K562 (cell line): ENCODE data around the gene PRKCB. TPM values are rescaled to one million over a fixed set of nuclear protein-coding genes. Genes with fewer than 3 reads are reported as not detected.

Experiments used
- ATAC-seq: fragments of 200-7000 bp; cut with Tn5 transposase; 3 replicates; pipeline ENCODE4 v1.9.1; 2020; ENCODE audit warnings: moderate library complexity
- BruUV-seq: library from RNA; stranded (reverse); fragments of 400-500 nt; replicated peaks from 2 replicates; lab custom pipeline; 2021; lab: Mats Ljungman, UMichigan
- CTCF ChIA-PET: fragments of 300-600 bp; formaldehyde crosslinking; extraction: SDS; loops from one replicate; lab custom pipeline; 2021; ENCODE audit warnings: low intra/inter-chr PET ratio; lab: Yijun Ruan, JAX
- POLR2A ChIA-PET: fragments of 300-600, 350-650 bp; sonication (Branson Sonifier 250); formaldehyde crosslinking; extraction: SDS; loops from one replicate; lab custom pipeline; 2021; ENCODE audit warnings: antibody characterized with exemption, inconsistent platforms; lab: Yijun Ruan, JAX
- DNase-seq, 4 experiments: peaks; one replicate each; pipeline versions ENCODE4 v3.0.0 to v3.0.0-alpha.2; 2011 to 2018; ENCODE audit warnings: low spot score in 3 of 4, mixed read lengths in 3 of 4; ENCODE audit errors: extremely low read depth in 1 of 4
- FAIRE-seq: peaks from 2 replicates; lab custom pipeline; 2011; peaks lifted over from hg19 to GRCh38; lab: Jason Lieb, UNC
- H2AFZ ChIP-seq: 2 replicates; pipeline ENCODE4 v1.6.0; 2011; ENCODE audit warnings: low read depth, low read length, control low read depth, inconsistent platforms
- H3K27ac ChIP-seq: fragments of 200-600 bp; 3 replicates; pipeline ENCODE4 v1.8.0; 2011; ENCODE audit warnings: low read depth, mild to moderate bottlenecking, control low read depth, inconsistent platforms, low read length, moderate library complexity, mixed read lengths; ENCODE audit errors: extremely low read depth
- H3K27me3 ChIP-seq, 2 experiments: fragments of 300-600 bp in 1 of 2; 2 replicates in 1 of 2; 3 replicates in 1 of 2; pipeline versions ENCODE4 v1.6.0 to v1.8.0; 2011; ENCODE audit warnings: inconsistent platforms in 2 of 2, low read length in 2 of 2, mild to moderate bottlenecking in 1 of 2, mixed read lengths in 1 of 2, moderate library complexity in 1 of 2; ENCODE audit not compliant: control insufficient read depth in 2 of 2, insufficient read depth in 2 of 2
- H3K36me3 ChIP-seq: fragments of 300-600 bp; 3 replicates; pipeline ENCODE4 v1.8.0; 2011; ENCODE audit warnings: mild to moderate bottlenecking, low read length, inconsistent platforms; ENCODE audit not compliant: control insufficient read depth, insufficient read depth
- H3K4me1 ChIP-seq, 2 experiments: fragments of 200-600 bp in 1 of 2; replicated peaks in 1 of 2; 2 replicates in 1 of 2; 3 replicates in 1 of 2; pipeline versions ENCODE4 v1.5.1 to v1.8.0; 2011; ENCODE audit warnings: inconsistent platforms in 2 of 2, low read length in 2 of 2, mild to moderate bottlenecking in 1 of 2, mixed read lengths in 1 of 2, moderate library complexity in 1 of 2; ENCODE audit not compliant: control insufficient read depth in 2 of 2, insufficient read depth in 2 of 2
- H3K4me2 ChIP-seq: 2 replicates; pipeline ENCODE4 v1.6.1; 2011; ENCODE audit warnings: low read length, control low read depth, inconsistent platforms, mixed read lengths; ENCODE audit not compliant: insufficient read depth
- H3K4me3 ChIP-seq: fragments of 200-600 bp; sonication (generic), shearing (Covaris generic); 2 replicates; pipeline ENCODE4 v1.5.1; 2016; ENCODE audit warnings: control low read depth, inconsistent platforms
- H3K79me2 ChIP-seq: fragments of 200-600 bp; 3 replicates; pipeline ENCODE4 v1.8.0; 2011; ENCODE audit warnings: low read length, inconsistent platforms; ENCODE audit not compliant: control insufficient read depth, insufficient read depth
- H3K9ac ChIP-seq, 2 experiments: 2 replicates each; pipeline versions ENCODE4 v1.6.0 to v1.6.1; 2011; ENCODE audit warnings: low read depth in 2 of 2, low read length in 2 of 2, control low read depth in 1 of 2, inconsistent platforms in 1 of 2, mild to moderate bottlenecking in 1 of 2, mixed read lengths in 1 of 2; ENCODE audit not compliant: insufficient read depth in 1 of 2
- H3K9me1 ChIP-seq: one replicate; pipeline ENCODE4 v1.6.0; 2011; ENCODE audit warnings: inconsistent platforms, mild to moderate bottlenecking, low read length, moderate library complexity; ENCODE audit not compliant: control insufficient read depth, insufficient read depth
- H3K9me3 ChIP-seq: replicated peaks from 2 replicates; pipeline ENCODE4 v1.5.1; 2011; ENCODE audit warnings: low read depth, low read length, inconsistent platforms; ENCODE audit not compliant: control insufficient read depth, insufficient read depth
- H4K20me1 ChIP-seq: replicated peaks from 2 replicates; pipeline ENCODE4 v1.6.1; 2011; ENCODE audit warnings: low read length, inconsistent platforms, mixed read lengths; ENCODE audit not compliant: control insufficient read depth, insufficient read depth
- ATF3 ChIP-seq, 2 experiments: fragments of 450-650 bp in 1 of 2; sonication (generic) in 1 of 2; formaldehyde crosslinking in 1 of 2; IDR thresholded peaks in 1 of 2; conservative IDR thresholded peaks in 1 of 2; 2 replicates each; pipeline versions ENCODE4 v1.6.1 to v1.8.1; 2016 to 2023; ENCODE audit warnings: mild to moderate bottlenecking in 2 of 2, moderate library complexity in 2 of 2, inconsistent platforms in 1 of 2, missing genetic modification reagents in 1 of 2
- FOSL1 ChIP-seq: fragments of 200-800 bp; sonication (Bioruptor generic); conservative IDR thresholded peaks from 2 replicates; pipeline ENCODE4 v1.6.1; 2016; ENCODE audit warnings: missing genetic modification characterization, missing compliant biosample characterization
- FOXM1 ChIP-seq, 2 experiments: fragments of 450-650 bp in 1 of 2; sonication (generic) in 1 of 2; formaldehyde crosslinking in 1 of 2; IDR thresholded peaks; 2 replicates each; pipeline versions ENCODE4 v1.6.1 to v1.9.0; 2017 to 2022; ENCODE audit warnings: low read depth in 2 of 2, mild to moderate bottlenecking in 2 of 2, missing genetic modification reagents in 1 of 2, moderate library complexity in 1 of 2
- MAZ ChIP-seq, 2 experiments: fragments of 450-650 bp in 1 of 2; sonication (generic) in 1 of 2; formaldehyde crosslinking; IDR thresholded peaks in 1 of 2; conservative IDR thresholded peaks in 1 of 2; 2 replicates each; pipeline versions ENCODE4 v1.4.0 to v1.5.0; 2020; ENCODE audit warnings: mild to moderate bottlenecking in 1 of 2, missing genetic modification reagents in 1 of 2
- SRSF9 ChIP-seq: fragments of 200-400 bp; formaldehyde crosslinking; IDR thresholded peaks from 2 replicates; pipeline ENCODE4 v1.6.1; 2017; ENCODE audit warnings: low read depth, low read length, borderline replicate concordance
- WGBS: fragments of 100-300 bp; shearing (Covaris generic); methylation state at CpG from one replicate; pipeline ENCODE4 v1.1.6; 2016; ENCODE audit warnings: low coverage, mixed read lengths; ENCODE audit not compliant: insufficient coverage; ENCODE audit errors: missing lambda C conversion rate; 5-methylcytosine and 5-hydroxymethylcytosine counted together
- in situ Hi-C: fragments of 300-500 bp; cut with MboI; formaldehyde crosslinking; loops from 4 replicates; pipeline ENCODE4 v1.15.0; 2018; ENCODE audit warnings: inconsistent platforms, mixed read lengths
- intact Hi-C: fragments of 100-400 bp; cut with micrococcal nuclease; formaldehyde crosslinking; loops from 2 replicates; pipeline ENCODE4 v1.14.2; 2022
- polyA plus RNA-seq, 8 experiments: library from polyadenylated mRNA; depleted of rRNA in 4 of 8; stranded (reverse) in 5 of 8; unstranded in 3 of 8; fragments of >200 nt; fragmentation: Nextera tagmentation in 2 of 8; fragmentation: Illumina TruSeq in 1 of 8; extraction: Ambion mirVana in 2 of 8; extraction: Trizol in 1 of 8; gene quantifications; 2 replicates each; pipeline versions ENCODE4 v1.2.1 to v1.2.3, GENCODE V29; 2011 to 2014; ENCODE audit warnings: inconsistent platforms in 1 of 8, missing spikeins in 1 of 8
- total RNA-seq, 7 experiments: library from RNA; depleted of rRNA in 6 of 7; stranded (reverse); fragments of >200 nt in 6 of 7; fragmentation: Illumina TruSeq in 2 of 7; extraction: Trizol in 2 of 7; gene quantifications; 2 replicates each; pipeline versions ENCODE4 v1.2.1 to v1.2.3, GENCODE V29; 2011 to 2021; ENCODE audit warnings: low replicate concordance in 1 of 7

The PRKCB gene
- total and polyA plus RNA-seq, 9 of the 15 experiments (the other 6 are each of a cell fraction or from before 2014, with no cell fraction given), result 49.9 to 276 (median 148) TPM

- TF ChIP-seq MAZ (CRISPR knock-in tag; conservative IDR thresholded peaks at IDR 0.05 in 1 of 2, IDR thresholded peaks at IDR 0.05 in 1 of 2), result no peak
- TF ChIP-seq, all 486 proteins: peak for 0
These were observed 397.2 kb downstream of the PRKCB start (continued) for GRCh38 chr16:24232936-24233335.

GRCh38 chr16:24234737-24235136 lies 399.0 kb downstream of the PRKCB start:
- Histone ChIP-seq H3K9me1 (no peaks in the 10 kb centered on the region), H3K9me3 (no peaks in the 10 kb centered on the region), H3K9ac (no peak overlapping the region), H3K4me3 (no peak overlapping the region), H3K4me2 (no peak overlapping the region), H4K20me1 (no peaks in the 10 kb centered on the region), H3K27ac (no peak overlapping the region), H3K79me2 (no peaks in the 10 kb centered on the region), H3K4me1 (no peaks in the 10 kb centered on the region), H3K36me3 (no peaks in the 10 kb centered on the region), H2AFZ (no peak overlapping the region), H3K27me3 (peaks cover 14% of the 10 kb centered on the region in 2 experiments)
- DNase-seq (no peak), ATAC-seq (no peak), FAIRE-seq (no peak)
- 1% methylated on average over 5 of the region's 5 CpGs for WGBS
- in situ Hi-C loops, result no loop called here
- intact Hi-C loops, result no loop called here
- no TSS peak for BruUV-seq
- TF ChIP-seq FOSL1, result peak; percentile 47
- no peak for TF ChIP-seq SRSF9
- TF ChIP-seq ATF3 (IDR thresholded peaks at IDR 0.05), result peak; percentile 50; the same call in 1 of the 2 replicates
- no peak for TF ChIP-seq ATF3 (CRISPR knock-in tag; conservative IDR thresholded peaks at IDR 0.05)
- TF ChIP-seq FOXM1 (IDR thresholded peaks at IDR 0.05; ENCODE audit: low read depth), result no peak
- TF ChIP-seq FOXM1 (CRISPR knock-in tag; IDR thresholded peaks at IDR 0.05; ENCODE audit: low read depth), result no peak
- POLR2A ChIA-PET, result interaction anchor here (0.9 to 1.2 kb wide), 2 partner anchors 12 kb away, joined by 3 to 4 read pairs; no protein-coding TSS in a partner anchor
- CTCF ChIA-PET, result no interaction called here
